Keratinocyte (primary cell): ENCODE data around the gene ADI1.

Experiments used
- CTCF ChIP-seq, 3 experiments: IDR thresholded peaks in 1 of 3; conservative IDR thresholded peaks in 1 of 3; optimal IDR thresholded peaks in 1 of 3; 2 replicates in 2 of 3; 3 replicates in 1 of 3; pipeline versions ENCODE3 to v1.5.1; 2011; ENCODE audit warnings: low read length in 3 of 3, mild to moderate bottlenecking in 3 of 3, moderate library complexity in 2 of 3, control low read depth in 1 of 3, inconsistent platforms in 1 of 3; ENCODE audit not compliant: insufficient read depth in 2 of 3; ENCODE audit errors: extremely low read depth in 1 of 3
- EZH2 ChIP-seq: IDR thresholded peaks from one replicate; pipeline ENCODE4 v1.6.1; 2012; ENCODE audit warnings: inconsistent platforms, mild to moderate bottlenecking, low read length, moderate library complexity

DNA sequence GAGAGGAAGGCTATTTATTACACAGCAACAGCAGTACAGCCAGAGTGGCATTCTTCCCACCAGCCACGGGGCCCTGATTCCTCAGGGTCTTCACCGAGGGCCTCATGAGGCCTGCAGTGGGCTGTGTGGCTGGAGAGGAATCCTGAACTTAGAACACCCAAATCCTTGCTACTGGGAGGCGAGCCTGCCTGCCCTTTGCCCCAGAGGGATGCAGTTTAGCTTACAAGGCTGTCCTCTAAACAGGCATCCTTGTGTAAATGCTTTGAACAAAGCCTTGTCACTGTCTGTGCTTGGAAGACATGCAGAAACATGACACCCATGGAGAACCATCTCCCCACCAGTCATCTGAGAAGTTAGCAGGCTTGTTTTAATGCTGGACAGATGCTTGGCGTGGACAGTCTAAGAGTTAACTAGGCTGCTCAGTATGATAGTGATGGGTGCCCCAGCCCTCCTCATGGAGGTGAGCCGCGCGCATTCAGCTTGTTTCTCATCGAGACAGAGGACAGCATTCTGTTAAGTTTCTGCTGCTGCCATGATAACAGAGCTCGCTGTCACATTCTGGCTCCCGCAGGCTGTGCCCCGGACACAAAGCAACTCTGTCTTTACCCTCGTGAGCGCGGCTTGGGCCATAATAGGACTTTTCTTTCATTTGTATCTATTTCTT lies 42.9 kb downstream of the ADI1 start:
- no peak for TF ChIP-seq CTCF (optimal IDR thresholded peaks at IDR 0.05 in 1 of 3, IDR thresholded peaks at IDR 0.05 in 1 of 3, conservative IDR thresholded peaks at IDR 0.05 in 1 of 3; ENCODE audit: extremely low read depth in 1 of 3, insufficient read depth in 2 of 3, low read length in 3 of 3)
- no peak for TF ChIP-seq EZH2
